GM10847 (cell line): ENCODE measurements around the gene WWC1.

ENCODE experiments used
- POLR2A ChIP-seq: IDR thresholded peaks from 2 replicates; pipeline ENCODE4 v1.6.1; 2011; ENCODE audit not compliant: insufficient read length; ENCODE audit errors: extremely low read depth

Gene WWC1

DNA sequence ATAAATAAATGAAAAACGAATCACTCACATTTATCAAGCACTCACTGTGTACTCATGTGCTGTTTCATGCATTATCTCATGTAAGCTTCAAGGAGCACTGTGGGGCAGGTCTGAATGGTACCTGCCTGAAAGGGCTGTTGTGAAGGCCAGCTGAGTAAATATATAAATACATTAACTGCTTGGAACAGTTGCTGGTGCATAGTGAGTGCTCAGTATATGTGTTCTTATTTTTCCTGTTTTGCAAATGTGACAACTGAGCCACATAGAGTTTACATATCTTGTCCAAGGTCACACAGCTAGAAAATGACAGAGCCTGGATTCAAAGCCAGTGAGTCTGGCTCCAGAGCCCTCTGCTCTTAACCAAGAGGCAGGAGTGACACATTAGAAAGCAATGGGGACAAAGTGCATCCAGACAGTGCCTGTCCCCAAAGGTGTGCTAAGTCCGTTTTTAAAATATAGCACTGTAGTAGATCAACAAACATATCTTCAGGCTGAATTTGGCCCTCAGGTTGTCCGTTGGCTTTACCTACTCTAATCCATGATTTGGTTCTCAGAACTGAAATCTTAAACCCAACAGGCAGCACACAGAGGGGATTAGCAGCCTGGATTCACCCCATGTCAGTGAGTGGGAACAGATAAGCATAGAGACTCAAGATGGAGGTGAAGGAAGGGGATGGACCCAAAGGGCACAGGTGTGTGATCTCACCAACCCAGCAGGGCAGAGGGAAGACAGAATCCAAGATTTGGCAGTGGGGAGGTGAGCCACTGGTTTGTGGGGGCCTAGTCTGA is 70.8 kb downstream of the WWC1 start:
- TF ChIP-seq POLR2A: no peak

DNA sequence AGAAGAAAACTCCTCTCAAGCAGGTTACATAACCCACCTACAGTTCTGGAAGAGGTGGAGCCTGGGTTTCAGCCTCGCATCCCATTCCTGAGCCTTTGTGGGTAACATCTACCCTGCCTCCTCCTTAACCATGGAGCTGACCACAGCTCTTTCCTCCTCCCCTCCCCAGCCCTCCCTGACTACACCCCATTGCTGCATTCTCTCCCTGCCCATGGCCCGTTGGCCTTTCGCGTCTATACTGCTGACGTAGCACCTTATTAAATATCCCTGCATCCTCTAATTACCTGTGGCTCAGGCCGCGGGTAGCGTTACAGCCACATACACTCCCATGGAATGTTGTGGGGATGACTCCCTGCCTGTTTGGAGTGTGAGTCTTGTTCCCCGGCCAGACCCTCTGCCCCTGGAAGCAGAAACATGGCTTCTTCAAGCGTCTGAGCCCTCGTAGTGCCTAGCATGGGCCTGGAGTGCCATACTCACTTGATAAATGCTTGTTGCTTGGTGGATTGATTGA is 72.8 kb downstream of the WWC1 start:
- no peak for TF ChIP-seq POLR2A

DNA sequence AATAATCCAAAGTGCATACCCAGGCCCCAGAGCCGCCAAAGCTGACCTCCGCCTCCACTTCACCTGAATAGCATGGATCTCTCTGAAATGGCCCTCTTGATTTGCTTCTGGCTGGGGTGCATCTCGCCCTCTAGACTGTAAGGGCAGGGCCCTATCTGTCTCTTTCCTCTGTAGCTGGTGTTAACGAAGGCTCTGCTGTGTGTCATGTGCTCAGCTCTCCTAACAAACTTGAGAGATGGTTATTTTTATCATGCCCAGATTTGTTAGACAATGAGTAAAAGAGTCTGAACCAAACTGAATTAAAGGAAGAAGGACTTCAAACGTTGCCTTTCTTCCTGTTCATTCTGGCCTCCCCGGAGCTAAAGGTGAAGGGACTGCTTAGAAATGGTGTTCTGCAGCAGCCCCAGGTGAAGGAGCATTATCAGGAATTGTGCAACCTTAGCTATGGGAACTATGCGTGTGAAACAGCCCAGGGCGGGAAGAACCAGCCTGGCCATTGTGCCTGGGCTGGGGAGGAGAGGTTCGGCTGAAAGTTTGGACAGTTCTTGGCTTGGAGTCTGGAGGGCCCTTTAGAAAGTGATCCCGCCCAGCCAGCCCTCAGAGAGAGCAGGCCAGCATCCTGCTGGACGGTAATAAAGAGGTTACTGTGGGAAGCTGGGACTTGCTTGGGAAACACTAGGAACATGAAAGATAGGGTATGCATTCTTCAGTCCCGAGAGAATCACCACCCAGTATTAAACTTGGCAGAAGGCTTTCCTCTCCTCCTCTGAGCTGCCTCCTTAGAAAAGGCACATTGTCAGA is 73.5 kb downstream of the WWC1 start:
- TF ChIP-seq POLR2A: no peak

DNA sequence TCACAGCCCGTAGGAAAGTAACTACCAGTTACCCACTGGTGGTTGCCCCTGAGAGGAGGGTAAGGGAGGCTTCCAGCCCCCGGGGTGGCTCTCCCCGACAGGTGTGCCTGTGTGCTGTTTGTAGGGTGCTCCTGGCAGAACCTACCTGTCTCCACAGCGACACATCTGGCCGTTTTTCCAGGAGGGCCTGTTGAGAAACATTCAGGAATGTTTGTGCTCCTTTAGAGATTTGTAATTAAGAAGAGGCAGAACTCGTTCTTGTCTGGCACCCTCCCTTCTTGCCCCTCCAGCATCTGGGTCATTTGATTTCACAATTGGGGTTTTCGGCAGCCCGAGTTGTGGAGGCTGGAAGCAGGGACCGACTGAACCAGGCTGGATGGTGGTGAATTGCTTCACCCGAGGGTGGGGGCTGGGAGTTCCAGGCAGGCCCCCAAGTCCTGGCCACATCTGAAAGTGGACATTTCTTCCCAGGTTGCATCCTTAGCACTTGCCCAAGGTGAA is 74.2 kb downstream of the WWC1 start:
- no peak for TF ChIP-seq POLR2A

DNA sequence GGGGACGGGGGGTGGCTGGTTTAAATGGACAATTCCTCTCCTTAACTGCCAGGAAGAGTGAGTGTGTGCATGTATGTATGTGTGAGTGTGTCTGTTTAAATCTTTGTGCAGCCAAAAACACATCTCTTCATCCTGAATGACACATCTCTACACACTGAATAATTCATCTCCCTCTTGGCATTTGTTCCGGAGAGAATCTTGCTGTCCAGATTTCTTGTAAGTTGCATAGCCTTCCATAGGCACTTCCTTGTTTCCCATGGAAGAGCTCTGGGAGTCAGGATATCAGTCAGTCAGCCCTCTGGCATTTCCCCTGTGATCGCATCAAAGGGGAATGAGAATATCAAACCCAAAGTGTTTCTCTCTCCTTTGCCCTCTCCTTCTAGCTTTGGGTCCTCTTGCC is 74.7 kb downstream of the WWC1 start:
- TF ChIP-seq POLR2A: no peak

DNA sequence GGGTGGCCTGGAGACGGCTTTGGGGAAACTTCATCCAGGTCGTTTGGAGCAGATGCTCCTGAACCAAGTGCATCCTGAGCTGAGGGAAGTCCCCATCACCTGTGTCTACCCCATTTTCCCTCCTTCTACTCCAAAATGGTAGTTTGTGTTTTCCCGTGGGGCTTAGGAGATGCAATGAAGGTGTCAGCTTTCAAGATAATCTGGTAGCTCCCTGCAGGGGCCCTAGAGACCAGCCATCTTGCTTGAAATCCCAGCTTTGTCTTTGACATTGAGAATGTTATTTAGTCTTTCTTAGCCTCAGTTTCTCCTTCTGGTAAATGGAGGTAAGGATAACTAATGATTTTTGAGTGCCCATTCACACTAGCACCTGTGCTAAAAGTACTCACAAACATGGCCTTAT is 77.4 kb downstream of the WWC1 start:
- no peak for TF ChIP-seq POLR2A

DNA sequence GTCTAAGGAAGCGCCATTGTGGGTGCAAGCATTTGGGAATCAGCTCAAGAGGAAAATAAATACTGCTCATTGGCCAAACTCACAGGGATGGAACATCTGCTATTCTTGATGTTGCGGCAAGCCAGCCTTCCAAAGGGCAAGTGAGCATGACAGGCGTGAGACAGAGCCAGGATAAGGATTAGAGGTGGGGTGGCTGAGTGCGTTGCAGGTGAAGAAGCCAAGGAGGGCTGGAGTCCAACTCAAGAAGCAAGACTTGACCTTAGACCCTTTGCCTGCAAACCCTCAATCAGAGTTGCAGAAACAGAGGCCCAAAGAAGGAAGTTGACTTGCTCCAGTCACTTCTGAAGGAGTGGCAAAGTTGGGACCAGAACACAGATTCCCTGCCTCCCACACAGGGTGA is 79.4 kb downstream of the WWC1 start:
- no peak for TF ChIP-seq POLR2A

DNA sequence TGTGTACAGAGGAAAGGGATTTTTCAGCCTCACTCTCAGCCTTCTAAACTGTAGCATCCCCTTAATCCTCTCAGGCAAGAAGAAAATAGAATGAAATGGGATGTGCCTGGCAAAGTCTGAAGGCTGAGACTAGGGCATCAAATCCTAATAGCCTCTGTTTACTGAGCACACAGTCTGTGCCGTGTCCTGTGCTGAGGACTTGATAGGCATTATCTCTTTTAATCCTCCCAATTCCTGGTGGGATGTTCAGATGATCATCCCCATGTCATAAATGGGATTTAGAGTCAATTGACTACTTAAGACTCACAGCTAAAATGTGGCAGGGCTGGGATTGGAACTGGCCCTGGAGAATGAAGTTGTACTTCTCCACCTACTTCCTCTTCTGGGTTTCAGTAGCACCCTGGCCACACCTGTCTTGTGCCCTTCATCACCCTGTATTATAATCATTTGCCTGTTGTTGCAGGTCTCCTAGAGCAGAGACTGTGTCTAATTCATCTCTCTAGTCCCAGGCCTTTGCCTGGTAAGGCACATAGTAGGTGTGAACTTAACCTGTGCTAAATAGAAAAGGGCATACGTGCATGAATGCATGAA is 81.0 kb downstream of the WWC1 start:
- TF ChIP-seq POLR2A: no peak

DNA sequence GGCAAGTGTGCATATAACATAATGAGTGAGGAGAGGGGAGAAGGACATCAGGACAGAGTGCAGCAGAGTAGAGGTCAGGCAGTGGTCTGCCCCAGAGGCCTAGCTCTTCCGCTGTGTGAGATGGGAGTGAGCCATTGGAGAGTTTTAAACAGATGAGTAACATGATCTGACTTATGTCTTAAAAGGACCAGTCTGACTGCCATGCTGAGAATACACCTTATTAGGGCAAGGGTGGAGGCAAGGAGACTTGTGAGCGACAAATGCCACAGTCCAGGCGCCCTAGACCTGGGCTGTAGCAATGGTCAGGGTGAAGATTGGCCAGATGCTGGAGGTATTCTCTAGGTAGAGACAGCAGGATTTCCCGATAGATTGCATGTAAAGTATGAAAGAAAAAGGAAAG is 83.1 kb downstream of the WWC1 start:
- TF ChIP-seq POLR2A: no peak

DNA sequence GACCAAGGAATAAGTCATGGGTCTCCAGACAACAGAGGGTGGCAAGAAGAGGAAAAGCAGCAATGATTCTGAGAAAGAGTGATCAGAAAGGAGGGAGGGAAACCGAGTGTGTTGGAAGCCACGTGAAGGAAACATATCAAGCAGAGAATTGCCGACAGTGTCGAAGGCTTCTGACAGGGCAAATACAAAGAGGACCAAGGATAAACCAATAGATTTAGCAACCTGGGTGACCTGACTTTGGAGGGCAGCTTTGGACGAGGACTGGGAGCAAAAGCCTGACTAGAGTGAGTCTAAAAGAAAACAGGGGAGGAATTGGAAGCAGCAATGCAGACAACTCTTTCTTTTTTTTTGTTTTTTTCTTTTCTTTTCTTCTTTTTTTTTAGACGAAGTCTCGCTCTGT is 83.8 kb downstream of the WWC1 start:
- TF ChIP-seq POLR2A: no peak

DNA sequence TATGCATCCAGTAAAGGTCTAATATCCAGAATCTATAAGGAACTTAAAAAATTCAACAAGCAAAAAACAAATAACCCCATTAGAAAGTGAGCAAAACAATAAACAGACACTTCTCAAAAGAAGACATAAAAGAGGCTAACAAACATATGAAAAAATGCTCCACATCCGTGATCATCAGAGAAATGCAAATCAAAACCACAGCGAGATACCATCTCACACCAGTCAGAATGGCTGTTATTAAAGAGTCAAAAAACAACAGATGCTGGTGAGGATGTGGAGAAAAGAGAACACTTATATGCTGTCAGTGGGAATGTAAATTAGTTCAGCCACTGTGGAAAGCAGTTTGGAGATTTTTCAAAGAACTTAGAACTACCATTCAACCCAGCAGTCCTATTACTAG is 86.1 kb downstream of the WWC1 start:
- no peak for TF ChIP-seq POLR2A

DNA sequence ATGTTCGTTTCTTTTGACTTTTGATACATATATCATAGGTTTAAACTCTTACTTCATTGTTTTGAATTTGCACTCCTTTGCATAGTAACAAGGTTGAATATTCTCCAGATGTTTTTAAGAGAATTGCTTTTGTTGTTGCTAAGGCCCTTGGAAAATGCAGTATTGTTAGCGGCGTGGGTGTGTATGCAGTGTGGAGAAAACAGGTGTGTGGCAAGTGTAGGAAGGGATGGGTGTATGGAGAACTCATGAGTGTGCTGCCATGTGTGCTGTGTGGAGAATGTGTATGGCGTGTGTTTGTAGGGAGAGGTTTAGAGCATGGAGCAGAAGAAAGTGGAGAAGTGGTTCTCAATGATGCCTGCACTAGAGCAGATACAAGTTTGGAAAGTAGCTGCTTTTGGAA is 87.3 kb downstream of the WWC1 start:
- TF ChIP-seq POLR2A: no peak

DNA sequence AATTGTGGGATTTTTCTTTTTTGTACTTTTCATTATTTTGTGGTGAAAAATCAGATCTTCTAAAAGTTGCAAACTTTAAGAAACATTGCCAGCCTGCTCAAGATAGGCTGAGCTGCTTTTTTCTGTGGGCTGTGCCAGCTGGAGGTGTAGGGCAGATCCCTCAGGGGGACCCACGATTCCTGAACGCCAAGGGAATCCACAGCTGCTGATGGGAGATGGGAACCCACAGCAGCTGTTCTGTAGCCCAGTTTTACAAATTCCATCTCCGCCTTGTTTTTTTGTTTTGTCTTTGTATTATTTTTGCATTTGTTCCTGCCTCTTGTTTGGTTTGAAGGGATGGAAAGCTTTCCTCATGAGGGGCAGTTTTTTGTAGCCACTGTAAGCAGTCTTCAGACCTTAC is 91.0 kb downstream of the WWC1 start:
- TF ChIP-seq POLR2A: no peak

DNA sequence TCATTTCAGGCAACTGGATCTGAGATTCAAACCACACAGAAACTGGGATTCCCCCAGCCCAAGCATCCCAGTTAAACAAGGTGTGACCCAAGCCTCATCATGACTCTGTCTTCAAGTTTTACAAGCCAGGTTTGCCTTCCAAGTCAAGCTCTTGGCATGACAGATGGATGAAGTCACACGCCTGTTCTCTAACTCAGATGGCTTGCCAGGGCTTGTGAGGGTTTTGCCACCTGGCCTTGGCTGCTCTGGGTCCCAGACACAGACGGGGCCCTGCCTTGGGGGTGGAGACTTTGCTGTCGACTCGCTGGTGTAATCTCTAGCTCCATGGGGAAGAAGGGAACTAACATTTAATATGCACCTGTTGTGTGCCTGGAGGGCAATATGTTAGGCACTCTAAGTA is 99.0 kb downstream of the WWC1 start:
- TF ChIP-seq POLR2A: no peak

DNA sequence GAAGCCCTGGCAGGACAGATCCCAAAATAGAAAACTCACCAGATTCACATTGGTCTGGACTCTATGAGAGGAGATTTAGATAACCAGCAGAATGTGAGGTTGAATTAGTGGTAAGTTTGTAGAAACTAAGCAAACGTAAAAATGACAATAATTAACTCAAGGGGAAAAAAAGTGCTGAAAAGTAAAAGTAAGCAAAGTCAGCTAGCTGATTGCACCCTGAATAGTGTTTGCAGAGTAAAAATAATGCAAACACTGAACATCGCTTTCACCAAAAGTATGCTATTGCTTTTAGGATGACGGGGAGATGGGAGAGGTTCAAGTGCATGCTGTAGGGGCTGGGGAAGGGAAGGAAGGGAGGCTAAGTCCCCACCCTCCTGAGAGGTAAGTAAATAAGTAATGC is 102.3 kb downstream of the WWC1 start:
- TF ChIP-seq POLR2A: no peak
